ENCODE data around the gene CHMP6. TPM values are rescaled to one million over a fixed set of nuclear protein-coding genes. Genes with fewer than 3 reads are reported as not detected.

CHMP6 gene
- total RNA-seq, 1 donor from 2014 or later: 30.8 TPM

DNA sequence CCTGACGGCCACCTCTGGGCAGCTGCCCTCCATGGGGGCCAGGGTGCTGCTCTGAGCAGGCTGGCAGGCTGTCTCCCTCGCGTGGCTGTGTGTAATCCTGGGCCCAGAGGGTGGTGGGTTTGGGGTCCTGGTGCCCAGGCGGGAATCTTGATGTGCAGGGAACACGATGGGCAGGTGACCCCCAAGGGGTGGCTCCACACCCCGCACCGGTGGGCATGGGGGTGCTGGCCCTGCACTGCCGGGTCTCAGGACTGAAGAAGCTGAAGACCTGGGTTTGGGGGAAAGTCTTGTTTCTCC lies 8.6 kb downstream of the CHMP6 start:
- no peak for DNase-seq
- H3K27ac Mint-ChIP-seq: no peak overlapping the region
- intact Hi-C loops (cut with micrococcal nuclease): no loop called here

DNA sequence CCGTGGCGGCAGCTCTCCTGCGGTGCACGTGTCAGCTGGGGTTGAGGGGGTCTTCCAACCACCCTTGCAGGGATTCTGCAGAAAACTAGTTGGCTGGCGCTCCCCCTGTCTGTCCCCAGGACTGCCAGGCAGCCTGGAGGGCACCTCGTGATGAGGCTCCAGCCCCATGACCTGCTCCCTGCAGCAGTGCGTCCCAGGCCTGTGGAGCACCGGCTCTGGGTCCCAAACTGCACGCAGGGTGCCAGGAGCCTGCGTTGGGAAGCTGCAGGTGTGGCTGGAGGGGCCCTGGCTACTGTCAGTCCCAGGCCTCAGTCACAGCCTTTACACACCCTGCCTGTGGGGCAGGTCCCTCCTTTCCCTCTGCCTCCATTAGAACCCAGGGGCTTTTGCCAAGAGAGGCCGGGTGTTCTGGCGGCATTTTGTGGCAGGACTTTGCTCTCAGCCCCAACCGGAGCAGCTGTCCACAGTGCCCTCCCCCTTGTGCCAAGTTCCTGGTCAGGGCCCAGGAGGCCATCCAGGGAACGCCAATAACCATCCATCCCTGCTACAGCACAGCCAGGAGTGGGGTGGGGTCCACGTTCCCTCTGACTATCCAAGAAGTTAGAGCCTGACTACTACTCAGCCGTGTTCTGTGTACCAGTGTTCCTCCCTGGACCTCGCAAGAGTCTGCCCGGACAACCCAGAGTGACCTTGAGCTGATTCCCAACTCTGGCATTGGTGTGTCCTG lies 9.2 kb downstream of the CHMP6 start:
- no peaks in the 10 kb centered on the region for H3K9me3 Mint-ChIP-seq
- peaks cover 21% of the 10 kb centered on the region for H3K27me3 Mint-ChIP-seq
- H3K4me3 Mint-ChIP-seq: no peak overlapping the region
- DNase-seq: no peak
- H3K36me3 Mint-ChIP-seq (ENCODE audit: low read depth): peaks cover 7% of the 10 kb centered on the region
- intact Hi-C loops (cut with micrococcal nuclease): no loop called here
- H3K27ac Mint-ChIP-seq: no peak overlapping the region
- peaks cover 8% of the 10 kb centered on the region for H3K4me1 Mint-ChIP-seq

More for the DNA sequence above, 8.6 kb downstream of the CHMP6 start:
- Mint-ChIP-seq H3K9me3 (no peaks in the 10 kb centered on the region), H3K36me3 (ENCODE audit: low read depth) (peaks cover 12% of the 10 kb centered on the region), H3K4me1 (peaks cover 8% of the 10 kb centered on the region), H3K4me3 (no peak overlapping the region), H3K27me3 (peaks cover 21% of the 10 kb centered on the region)

GRCh38 chr17:81002013-81002384 lies 10.4 kb downstream of the CHMP6 start:
- DNase-seq: no peak
- Mint-ChIP-seq H3K27me3 (peaks cover 30% of the 10 kb centered on the region), H3K36me3 (ENCODE audit: low read depth) (peaks cover 4% of the 10 kb centered on the region), H3K27ac (no peak overlapping the region), H3K4me1 (peaks cover 8% of the 10 kb centered on the region), H3K4me3 (no peak overlapping the region), H3K9me3 (no peaks in the 10 kb centered on the region)
- intact Hi-C loops (cut with micrococcal nuclease): no loop called here

DNA sequence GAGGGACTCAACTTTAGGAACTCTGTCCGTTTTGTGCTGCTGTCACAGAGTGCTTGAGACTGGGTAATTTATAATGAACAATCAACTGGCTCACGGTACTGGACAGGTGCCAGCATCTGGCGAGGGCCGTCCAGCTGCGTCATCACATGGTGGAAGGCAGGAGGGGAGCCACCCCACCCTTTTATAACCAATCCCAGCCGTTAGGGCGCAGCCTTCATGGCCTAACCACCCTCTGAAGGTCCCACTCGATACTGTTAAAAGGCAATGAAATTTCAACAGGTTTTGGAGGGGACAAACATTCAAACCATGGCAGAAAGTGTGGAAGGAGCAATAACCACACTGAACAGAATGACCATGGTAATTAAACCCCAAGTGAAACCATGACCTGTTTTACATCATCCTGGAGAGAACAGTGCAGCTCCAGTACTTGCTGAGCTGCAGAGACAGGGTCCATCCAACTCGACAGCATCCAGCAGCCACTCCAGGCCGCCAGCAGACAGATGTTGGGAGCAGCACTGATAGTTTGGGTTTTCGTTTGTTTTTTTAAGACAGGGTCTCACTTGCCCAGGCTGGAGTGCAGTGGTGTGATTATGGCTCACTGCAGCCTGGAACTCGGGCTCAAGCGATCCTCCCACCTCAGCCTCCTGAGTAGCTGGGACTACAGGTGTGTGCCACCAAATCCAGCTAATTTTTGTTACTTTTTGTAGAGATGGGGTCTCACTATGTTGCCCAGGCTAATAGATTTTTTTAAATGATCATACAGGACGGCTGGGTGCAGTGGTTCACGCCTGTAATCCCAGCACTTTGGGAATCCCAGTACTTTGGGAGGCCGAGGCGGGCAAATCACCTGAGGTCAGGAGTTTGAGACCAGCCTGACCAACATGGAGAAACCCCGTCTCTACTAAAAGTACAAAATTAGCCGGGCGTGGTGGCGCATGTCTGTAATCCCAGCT lies 11.0 kb downstream of the CHMP6 start:
- Mint-ChIP-seq H3K4me3 (peak overlapping the region; percentile 48), H3K9me3 (no peaks in the 10 kb centered on the region), H3K4me1 (peaks cover 8% of the 10 kb centered on the region), H3K27ac (no peak overlapping the region), H3K36me3 (ENCODE audit: low read depth) (peaks cover 3% of the 10 kb centered on the region), H3K27me3 (peaks cover 36% of the 10 kb centered on the region)
- intact Hi-C loops (cut with micrococcal nuclease): no loop called here
- no peak for DNase-seq

DNA sequence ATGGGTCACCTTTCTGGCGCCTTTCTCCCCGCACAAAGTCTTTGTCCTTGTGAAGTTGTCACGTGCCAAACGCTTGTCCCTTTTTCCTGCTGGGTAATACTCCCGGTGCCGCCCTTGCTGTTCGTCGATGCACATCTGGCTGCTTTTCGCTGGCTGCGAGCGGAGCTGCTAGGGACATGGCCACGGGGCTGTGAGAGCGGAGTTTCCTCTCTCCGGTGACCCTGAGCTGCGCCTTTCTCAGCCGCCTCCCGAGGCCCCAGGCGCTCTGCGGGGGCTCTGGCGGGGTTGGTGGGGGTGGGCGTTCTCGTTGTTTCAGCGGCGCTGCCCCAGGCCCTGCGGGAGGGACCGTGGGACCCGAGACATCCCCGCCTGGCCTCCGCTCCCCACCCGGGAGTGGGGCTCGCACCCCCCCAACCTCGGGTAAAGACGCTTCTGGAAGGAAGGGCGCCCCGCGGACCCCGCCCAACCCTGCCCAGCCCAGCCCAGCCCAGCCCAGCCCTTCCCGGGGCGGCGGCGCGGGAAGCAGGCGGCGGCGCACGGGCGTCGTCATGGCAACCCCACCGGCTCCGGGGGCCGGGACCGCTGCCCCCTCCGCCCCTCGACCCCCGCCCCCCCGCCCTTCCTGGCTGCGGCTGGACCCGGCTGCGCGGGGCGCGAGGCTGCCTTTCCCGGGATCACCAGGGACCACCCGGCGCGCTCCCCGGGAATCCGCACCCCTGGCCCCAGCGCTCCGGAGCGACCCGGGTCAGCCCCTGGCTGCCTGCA lies 12.3 kb downstream of the CHMP6 start:
- H3K9me3 Mint-ChIP-seq: no peaks in the 10 kb centered on the region
- peaks cover 40% of the 10 kb centered on the region for H3K27me3 Mint-ChIP-seq
- no peak overlapping the region for H3K4me3 Mint-ChIP-seq
- intact Hi-C loops (cut with micrococcal nuclease): no loop called here
- H3K4me1 Mint-ChIP-seq: peaks cover 8% of the 10 kb centered on the region
- no peak for DNase-seq
- H3K27ac Mint-ChIP-seq: no peak overlapping the region
- H3K36me3 Mint-ChIP-seq (ENCODE audit: low read depth): no peaks in the 10 kb centered on the region

- Mint-ChIP-seq H3K9me3 (peaks cover 8% of the 10 kb centered on the region), H3K4me1 (peaks cover 10% of the 10 kb centered on the region), H3K4me3 (no peak overlapping the region), H3K27me3 (peaks cover 40% of the 10 kb centered on the region), H3K36me3 (ENCODE audit: low read depth) (peaks cover 6% of the 10 kb centered on the region), H3K27ac (no peak overlapping the region)
- no peak for DNase-seq
- intact Hi-C loops (cut with micrococcal nuclease): no loop called here
Measured at GRCh38 chr17:81006891-81007290, 15.2 kb downstream of the CHMP6 start.

DNA sequence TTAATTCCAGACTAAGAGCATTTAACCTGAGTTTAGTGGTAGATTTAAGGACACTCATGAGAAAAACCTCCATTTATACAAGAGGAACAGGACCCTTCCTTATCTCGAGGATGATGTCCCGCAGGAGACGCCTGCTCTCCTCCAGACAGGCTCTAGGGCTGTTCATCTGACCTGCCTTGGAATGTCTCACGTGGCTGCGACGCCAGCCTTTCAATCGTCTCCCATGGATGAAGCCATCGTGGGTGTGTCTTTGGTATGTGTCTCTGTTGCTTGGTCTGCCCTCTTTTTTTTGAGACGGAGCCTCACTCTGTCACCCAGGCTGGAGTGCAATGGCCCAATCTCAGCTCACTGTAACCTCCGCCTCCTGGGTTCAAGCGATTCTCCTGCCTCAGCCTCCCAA lies 16.5 kb downstream of the CHMP6 start:
- peaks cover 31% of the 10 kb centered on the region for H3K27me3 Mint-ChIP-seq

GRCh38 chr17:81009136-81009535 lies 17.5 kb downstream of the CHMP6 start:
- H3K4me3 Mint-ChIP-seq: no peak overlapping the region
- H3K36me3 Mint-ChIP-seq (ENCODE audit: low read depth): peaks cover 10% of the 10 kb centered on the region
- intact Hi-C loops (cut with micrococcal nuclease): no loop called here
- peaks cover 8% of the 10 kb centered on the region for H3K4me1 Mint-ChIP-seq
- no peak overlapping the region for H3K27ac Mint-ChIP-seq
- peaks cover 25% of the 10 kb centered on the region for H3K27me3 Mint-ChIP-seq
- DNase-seq: no peak
- H3K9me3 Mint-ChIP-seq: peaks cover 11% of the 10 kb centered on the region

More for the DNA sequence above, 16.5 kb downstream of the CHMP6 start:
- Mint-ChIP-seq H3K9me3 (peaks cover 11% of the 10 kb centered on the region), H3K36me3 (ENCODE audit: low read depth) (peaks cover 8% of the 10 kb centered on the region), H3K27ac (no peak overlapping the region), H3K4me3 (no peak overlapping the region), H3K4me1 (peaks cover 10% of the 10 kb centered on the region)
- intact Hi-C loops (cut with micrococcal nuclease): no loop called here
- DNase-seq: no peak

GRCh38 chr17:81010935-81011334 lies 19.3 kb downstream of the CHMP6 start:
- Mint-ChIP-seq H3K4me3 (no peak overlapping the region), H3K36me3 (ENCODE audit: low read depth) (peaks cover 10% of the 10 kb centered on the region), H3K4me1 (peaks cover 4% of the 10 kb centered on the region), H3K9me3 (peaks cover 16% of the 10 kb centered on the region), H3K27ac (no peak overlapping the region), H3K27me3 (peaks cover 19% of the 10 kb centered on the region)
- DNase-seq: no peak
- intact Hi-C loops (cut with micrococcal nuclease): no loop called here

DNA sequence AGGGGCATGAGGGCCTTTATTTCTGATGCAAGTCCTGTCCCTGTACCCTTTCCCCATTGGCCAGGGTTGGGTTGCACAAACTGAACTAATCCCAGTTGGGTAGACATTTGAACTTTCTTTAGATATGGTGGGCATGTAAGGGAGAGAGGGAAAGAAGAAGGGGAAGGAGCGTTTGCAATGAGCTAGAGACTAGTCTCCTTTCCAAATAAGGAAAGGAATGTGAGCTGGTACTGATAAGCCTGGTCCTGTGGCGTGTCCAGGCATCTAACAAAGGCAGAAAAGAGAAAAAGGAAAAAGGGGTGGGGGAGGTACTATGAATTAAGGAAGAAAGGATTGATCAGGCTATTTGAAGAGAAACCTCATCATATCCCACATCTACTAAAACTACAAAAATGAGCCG lies 20.3 kb downstream of the CHMP6 start:
- intact Hi-C loops (cut with micrococcal nuclease): no loop called here
- H3K27me3 Mint-ChIP-seq: peaks cover 10% of the 10 kb centered on the region
- H3K4me3 Mint-ChIP-seq: no peak overlapping the region
- DNase-seq: no peak
- peaks cover 13% of the 10 kb centered on the region for H3K36me3 Mint-ChIP-seq (ENCODE audit: low read depth)
- peaks cover 19% of the 10 kb centered on the region for H3K9me3 Mint-ChIP-seq
- peaks cover 7% of the 10 kb centered on the region for H3K4me1 Mint-ChIP-seq
- H3K27ac Mint-ChIP-seq: no peak overlapping the region

GRCh38 chr17:81012574-81013447 lies 21.2 kb downstream of the CHMP6 start:
- Mint-ChIP-seq H3K27me3 (peaks cover 4% of the 10 kb centered on the region), H3K9me3 (peaks cover 19% of the 10 kb centered on the region)

DNA sequence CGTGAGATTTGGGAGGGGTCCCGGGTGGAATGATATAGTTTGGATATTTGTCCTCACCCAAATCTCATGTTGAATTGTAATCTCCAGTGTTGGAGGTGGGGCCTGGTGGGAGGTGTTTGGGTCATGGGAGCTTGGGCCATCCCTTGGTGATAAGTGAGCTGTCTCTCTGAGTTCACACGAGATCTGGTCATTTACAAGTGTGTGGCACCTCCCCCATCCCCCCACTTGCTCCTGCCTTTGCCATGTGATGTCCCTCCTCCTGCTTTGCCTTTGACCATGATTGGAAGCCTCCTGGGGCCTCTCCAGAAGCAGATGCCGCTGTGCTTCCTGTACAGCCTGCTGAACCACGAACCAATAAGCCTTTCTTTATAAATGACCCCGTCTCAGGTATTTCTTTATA lies 22.0 kb downstream of the CHMP6 start:
- intact Hi-C loops (cut with micrococcal nuclease): no loop called here
- H3K27ac Mint-ChIP-seq: no peak overlapping the region
- no peaks in the 10 kb centered on the region for H3K27me3 Mint-ChIP-seq
- peaks cover 13% of the 10 kb centered on the region for H3K36me3 Mint-ChIP-seq (ENCODE audit: low read depth)
- DNase-seq: no peak
- no peak overlapping the region for H3K4me3 Mint-ChIP-seq
- H3K4me1 Mint-ChIP-seq: peaks cover 19% of the 10 kb centered on the region
- peaks cover 19% of the 10 kb centered on the region for H3K9me3 Mint-ChIP-seq

More at GRCh38 chr17:81012574-81013447, 21.2 kb downstream of the CHMP6 start:
- Mint-ChIP-seq H3K4me3 (no peak overlapping the region), H3K4me1 (peaks cover 12% of the 10 kb centered on the region), H3K27ac (no peak overlapping the region), H3K36me3 (ENCODE audit: low read depth) (peaks cover 13% of the 10 kb centered on the region)
- no peak for DNase-seq
- intact Hi-C loops (cut with micrococcal nuclease): no loop called here

GRCh38 chr17:81015136-81015535 lies 23.5 kb downstream of the CHMP6 start:
- peaks cover 30% of the 10 kb centered on the region for H3K4me1 Mint-ChIP-seq
- peaks cover 19% of the 10 kb centered on the region for H3K9me3 Mint-ChIP-seq
- no peak for DNase-seq
- no peak overlapping the region for H3K27ac Mint-ChIP-seq
- intact Hi-C loops (cut with micrococcal nuclease): no loop called here
- no peaks in the 10 kb centered on the region for H3K27me3 Mint-ChIP-seq
- H3K36me3 Mint-ChIP-seq (ENCODE audit: low read depth): peaks cover 13% of the 10 kb centered on the region
- H3K4me3 Mint-ChIP-seq: no peak overlapping the region
